Neural progenitor cell (in vitro differentiated cells): ENCODE results near the gene PDZD4.

Experiments used
- EZH2 ChIP-seq: fragments of 200-600 bp; sonication (generic); IDR thresholded peaks from 2 replicates; pipeline ENCODE4 v1.6.1; 2017; ENCODE audit warnings: antibody characterized with exemption, mild to moderate bottlenecking, moderate library complexity
- EZH2phosphoT487 ChIP-seq: fragments of 200-600 bp; sonication (generic); IDR thresholded peaks from 2 replicates; pipeline ENCODE4 v1.6.1; 2017; ENCODE audit warnings: antibody characterized with exemption
- TF ChIP-seq, protein P1 (sequence below): fragments of 200-600 bp; sonication (generic); IDR thresholded peaks from 2 replicates; pipeline ENCODE4 v1.5.1; 2017; ENCODE audit warnings: antibody characterized with exemption, mild to moderate bottlenecking

DNA sequence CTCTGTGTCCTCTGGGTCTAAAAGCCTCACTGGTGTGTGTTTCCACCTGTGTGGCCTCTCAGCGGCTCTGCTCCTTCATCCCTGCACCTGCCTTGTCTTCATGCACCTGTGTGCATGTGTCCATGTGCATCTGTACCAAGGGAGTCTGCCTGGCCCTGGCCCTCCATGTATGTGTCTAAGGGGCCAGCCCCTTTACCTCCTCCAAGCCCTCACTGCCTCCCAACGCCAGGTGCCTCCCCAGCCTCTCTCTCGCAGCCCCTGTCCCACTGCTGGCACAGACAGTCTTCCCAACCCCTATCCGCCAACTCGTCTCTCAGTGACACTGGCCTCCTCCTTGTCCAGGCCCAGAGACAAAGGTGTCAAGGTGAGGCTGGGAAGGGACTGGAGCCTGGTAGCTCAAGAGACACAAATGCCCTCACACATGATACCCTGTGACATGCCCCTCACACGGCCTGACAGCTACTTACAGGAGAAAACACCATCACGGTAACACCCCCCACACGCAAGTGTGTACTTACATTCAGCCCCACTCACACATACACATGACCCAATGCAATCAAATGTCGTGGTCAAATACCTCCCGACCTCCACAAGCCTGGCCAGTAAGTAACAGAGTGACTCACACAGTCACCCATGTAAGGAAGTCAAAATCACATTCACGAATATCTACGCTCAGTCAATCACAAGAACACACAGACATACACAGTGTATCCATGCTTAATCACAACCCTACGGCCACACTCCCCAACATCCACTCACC is 44.2 kb upstream of the PDZD4 start:
- TF ChIP-seq EZH2: no peak
- TF ChIP-seq, protein P1, sequence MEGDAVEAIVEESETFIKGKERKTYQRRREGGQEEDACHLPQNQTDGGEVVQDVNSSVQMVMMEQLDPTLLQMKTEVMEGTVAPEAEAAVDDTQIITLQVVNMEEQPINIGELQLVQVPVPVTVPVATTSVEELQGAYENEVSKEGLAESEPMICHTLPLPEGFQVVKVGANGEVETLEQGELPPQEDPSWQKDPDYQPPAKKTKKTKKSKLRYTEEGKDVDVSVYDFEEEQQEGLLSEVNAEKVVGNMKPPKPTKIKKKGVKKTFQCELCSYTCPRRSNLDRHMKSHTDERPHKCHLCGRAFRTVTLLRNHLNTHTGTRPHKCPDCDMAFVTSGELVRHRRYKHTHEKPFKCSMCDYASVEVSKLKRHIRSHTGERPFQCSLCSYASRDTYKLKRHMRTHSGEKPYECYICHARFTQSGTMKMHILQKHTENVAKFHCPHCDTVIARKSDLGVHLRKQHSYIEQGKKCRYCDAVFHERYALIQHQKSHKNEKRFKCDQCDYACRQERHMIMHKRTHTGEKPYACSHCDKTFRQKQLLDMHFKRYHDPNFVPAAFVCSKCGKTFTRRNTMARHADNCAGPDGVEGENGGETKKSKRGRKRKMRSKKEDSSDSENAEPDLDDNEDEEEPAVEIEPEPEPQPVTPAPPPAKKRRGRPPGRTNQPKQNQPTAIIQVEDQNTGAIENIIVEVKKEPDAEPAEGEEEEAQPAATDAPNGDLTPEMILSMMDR: no peak
- no peak for TF ChIP-seq EZH2phosphoT487
